Measurements from ENCODE around the gene ADM2. TPM values are rescaled to one million over a fixed set of nuclear protein-coding genes. Genes with fewer than 3 reads are reported as not detected.
A peak's percentile ranks its signal among the peaks of the same experiment; 100 is the strongest.

The ADM2 gene
- total and polyA plus RNA-seq, 2 of the 13 experiments (the other 11 are each of a cell fraction or from before 2014, with no cell fraction given): 1.2 to 3.0 TPM

- TF ChIP-seq ZBTB2 (CRISPR knock-in tag; IDR thresholded peaks at IDR 0.05; ENCODE audit: low read depth): no peak
- TF ChIP-seq PREB (CRISPR knock-in tag; IDR thresholded peaks at IDR 0.05): no peak
- no peak for TF ChIP-seq MAX (IDR thresholded peaks at IDR 0.05)
- no peak for TF ChIP-seq MAFF (IDR thresholded peaks at IDR 0.05; ENCODE audit: low read depth, low read length)
- no peak for TF ChIP-seq THAP7 (CRISPR knock-in tag; IDR thresholded peaks at IDR 0.05)
- no peak for TF ChIP-seq NFIC (IDR thresholded peaks at IDR 0.05; ENCODE audit: low read length)
- TF ChIP-seq NCOA2 (CRISPR knock-in tag; IDR thresholded peaks at IDR 0.05): no peak
- no peak for TF ChIP-seq ZNF234 (CRISPR knock-in tag; conservative IDR thresholded peaks at IDR 0.05)
- TF ChIP-seq SP2 (CRISPR knock-in tag; IDR thresholded peaks at IDR 0.05): no peak
- TF ChIP-seq ZNF121 (CRISPR knock-in tag; IDR thresholded peaks at IDR 0.05): no peak
- TF ChIP-seq ZNF124 (CRISPR knock-in tag; IDR thresholded peaks at IDR 0.05): no peak
- TF ChIP-seq ZBTB20 (CRISPR knock-in tag; IDR thresholded peaks at IDR 0.05; ENCODE audit: borderline replicate concordance, low read depth): no peak
- no peak for TF ChIP-seq ZNF761 (CRISPR knock-in tag; conservative IDR thresholded peaks at IDR 0.05)
- no peak for TF ChIP-seq GLI4 (CRISPR knock-in tag; IDR thresholded peaks at IDR 0.05; ENCODE audit: borderline replicate concordance)
- no peak for TF ChIP-seq GTF3A (CRISPR knock-in tag; conservative IDR thresholded peaks at IDR 0.05)
- TF ChIP-seq HNF4G (IDR thresholded peaks at IDR 0.05; ENCODE audit: borderline replicate concordance, low read depth, low read length): no peak
- no peak for TF ChIP-seq HNF4G (CRISPR knock-in tag; IDR thresholded peaks at IDR 0.05; ENCODE audit: borderline replicate concordance, low read depth)
- no peak for TF ChIP-seq TMF1 (CRISPR knock-in tag; IDR thresholded peaks at IDR 0.05; ENCODE audit: low read depth)
- TF ChIP-seq ZMYM2 (CRISPR knock-in tag; IDR thresholded peaks at IDR 0.05): no peak
- no peak for TF ChIP-seq SKI (IDR thresholded peaks at IDR 0.05; ENCODE audit: partially characterized antibody)
- TF ChIP-seq SP1 (IDR thresholded peaks at IDR 0.05): no peak
- no peak for TF ChIP-seq SP1 (CRISPR knock-in tag; IDR thresholded peaks at IDR 0.05)
- TF ChIP-seq ZUFSP (CRISPR knock-in tag; IDR thresholded peaks at IDR 0.05; ENCODE audit: borderline replicate concordance): no peak
- TF ChIP-seq RAD21 (CRISPR knock-in tag; IDR thresholded peaks at IDR 0.05): no peak
- peak; percentile 25; the same call in 1 of the 2 replicates for TF ChIP-seq FOSL2 (CRISPR knock-in tag; IDR thresholded peaks at IDR 0.05)
Measured at GRCh38 chr22:50531962-50532674, 50.8 kb downstream of the ADM2 start (continued).

Data from HepG2 (cell line).